Thymus (tissue), 11 donors: Measurements from ENCODE around the gene CTCF. TPM values are rescaled to one million over a fixed set of nuclear protein-coding genes. Genes with fewer than 3 reads are reported as not detected.

ENCODE experiments used
- DNase-seq, 9 donors: peaks; one replicate each; pipeline ENCODE4 v3.0.0-alpha.2; 2013; ENCODE audit warnings: low spot score in 9 of 9, low read depth in 6 of 9, missing footprints in 1 of 9
- H3K27ac ChIP-seq, 2 donors: one replicate each; pipeline ENCODE4 v1.5.1; 2013; ENCODE audit warnings: control low read depth in 1 of 2, low read depth in 1 of 2, low read length in 1 of 2, mild to moderate bottlenecking in 1 of 2, moderate library complexity in 1 of 2
- H3K27me3 ChIP-seq, 2 donors: one replicate each; pipeline ENCODE4 v1.5.1; 2013; ENCODE audit warnings: low read length in 1 of 2; ENCODE audit not compliant: control insufficient read depth in 2 of 2, insufficient read depth in 1 of 2
- H3K36me3 ChIP-seq, 2 donors: one replicate each; pipeline ENCODE4 v1.5.1; 2013; ENCODE audit warnings: low read length in 1 of 2, mild to moderate bottlenecking in 1 of 2, moderate library complexity in 1 of 2; ENCODE audit not compliant: control insufficient read depth in 2 of 2, insufficient read depth in 2 of 2
- H3K4me1 ChIP-seq, 2 donors: one replicate each; pipeline ENCODE4 v1.5.1; 2013; ENCODE audit warnings: low read length in 2 of 2; ENCODE audit not compliant: control insufficient read depth in 2 of 2, insufficient read depth in 2 of 2
- H3K4me3 ChIP-seq, 2 donors: one replicate each; pipeline ENCODE4 v1.5.1; 2013; ENCODE audit warnings: low read length in 2 of 2, control low read depth in 1 of 2, mild to moderate bottlenecking in 1 of 2
- H3K9me3 ChIP-seq, 2 donors: one replicate each; pipeline ENCODE4 v1.5.1; 2013; ENCODE audit warnings: low read length in 1 of 2, mild to moderate bottlenecking in 1 of 2; ENCODE audit not compliant: control insufficient read depth in 2 of 2, insufficient read depth in 1 of 2
- WGBS: extraction: QIAGEN DNeasy Blood & Tissue Kit; methylation state at CpG from one replicate; pipeline ENCODE4 v1.1.7; 2013; 5-methylcytosine and 5-hydroxymethylcytosine counted together
- polyA plus RNA-seq: library from polyadenylated mRNA; stranded (reverse); fragments of 200-250 nt; gene quantifications from one replicate; pipeline ENCODE4 v1.2.3, GENCODE V29; 2013
- total RNA-seq: library from RNA; stranded (reverse); fragments of 120-200 nt; gene quantifications from one replicate; pipeline ENCODE4 v1.2.4, GENCODE V29; 2013
- donor health status: healthy.

Gene CTCF
- total and polyA plus RNA-seq, 2 donors = 44.5 to 61.0 TPM

DNA sequence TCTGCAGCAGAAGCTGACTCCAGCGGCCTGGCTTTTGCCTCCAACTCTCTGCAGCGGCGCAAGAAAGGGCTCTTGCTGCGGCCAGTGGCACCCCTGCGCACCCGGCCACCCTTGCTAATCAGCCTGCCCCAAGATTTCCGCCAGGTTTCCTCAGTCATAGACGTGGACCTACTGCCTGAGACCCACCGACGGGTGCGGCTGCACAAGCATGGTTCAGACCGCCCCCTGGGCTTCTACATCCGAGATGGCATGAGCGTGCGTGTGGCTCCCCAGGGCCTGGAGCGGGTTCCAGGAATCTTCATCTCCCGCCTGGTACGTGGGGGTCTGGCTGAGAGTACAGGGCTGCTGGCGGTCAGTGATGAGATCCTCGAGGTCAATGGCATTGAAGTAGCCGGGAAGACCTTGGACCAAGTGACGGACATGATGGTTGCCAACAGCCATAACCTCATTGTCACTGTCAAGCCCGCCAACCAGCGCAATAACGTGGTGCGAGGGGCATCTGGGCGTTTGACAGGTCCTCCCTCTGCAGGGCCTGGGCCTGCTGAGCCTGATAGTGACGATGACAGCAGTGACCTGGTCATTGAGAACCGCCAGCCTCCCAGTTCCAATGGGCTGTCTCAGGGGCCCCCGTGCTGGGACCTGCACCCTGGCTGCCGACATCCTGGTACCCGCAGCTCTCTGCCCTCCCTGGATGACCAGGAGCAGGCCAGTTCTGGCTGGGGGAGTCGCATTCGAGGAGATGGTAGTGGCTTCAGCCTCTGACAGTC, 99.7 kb downstream of the CTCF start:
- 98% methylated on average over 34 of the region's 34 CpGs for WGBS
- Histone ChIP-seq H3K9me3 (no peaks in the 10 kb centered on the region), H3K27me3 (peaks cover 0 to 9% of the 10 kb centered on the region in 2 donors), H3K27ac (no peak overlapping the region), H3K4me1 (peaks cover 23 to 39% of the 10 kb centered on the region in 2 donors), H3K36me3 (peaks cover 24 to 30% of the 10 kb centered on the region in 2 donors), H3K4me3 (no peak overlapping the region)
- no peak for DNase-seq

DNA sequence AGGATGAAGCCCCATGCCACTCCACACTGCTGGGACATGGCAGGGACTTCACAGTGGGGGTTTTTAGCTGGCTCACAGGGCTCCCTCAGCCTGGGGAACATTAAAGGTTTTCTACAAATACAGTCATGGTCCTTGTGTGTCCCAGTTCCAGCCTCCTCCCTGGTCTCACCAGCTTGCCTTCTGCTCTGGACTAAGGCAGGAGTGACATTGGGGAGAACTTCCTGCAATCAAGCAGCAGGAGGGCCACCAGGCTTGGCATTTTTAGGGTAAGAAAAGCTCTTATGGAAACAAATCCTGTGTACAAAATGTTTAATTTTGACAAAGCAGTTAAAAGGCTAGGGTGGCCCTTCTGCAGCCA, 100.3 kb downstream of the CTCF start:
- Histone ChIP-seq H3K4me3 (no peak overlapping the region), H3K27ac (no peak overlapping the region), H3K4me1 (peaks cover 28 to 44% of the 10 kb centered on the region in 2 donors), H3K27me3 (peaks cover 0 to 9% of the 10 kb centered on the region in 2 donors), H3K36me3 (peaks cover 19 to 24% of the 10 kb centered on the region in 2 donors), H3K9me3 (no peaks in the 10 kb centered on the region)
- no peak for DNase-seq

DNA sequence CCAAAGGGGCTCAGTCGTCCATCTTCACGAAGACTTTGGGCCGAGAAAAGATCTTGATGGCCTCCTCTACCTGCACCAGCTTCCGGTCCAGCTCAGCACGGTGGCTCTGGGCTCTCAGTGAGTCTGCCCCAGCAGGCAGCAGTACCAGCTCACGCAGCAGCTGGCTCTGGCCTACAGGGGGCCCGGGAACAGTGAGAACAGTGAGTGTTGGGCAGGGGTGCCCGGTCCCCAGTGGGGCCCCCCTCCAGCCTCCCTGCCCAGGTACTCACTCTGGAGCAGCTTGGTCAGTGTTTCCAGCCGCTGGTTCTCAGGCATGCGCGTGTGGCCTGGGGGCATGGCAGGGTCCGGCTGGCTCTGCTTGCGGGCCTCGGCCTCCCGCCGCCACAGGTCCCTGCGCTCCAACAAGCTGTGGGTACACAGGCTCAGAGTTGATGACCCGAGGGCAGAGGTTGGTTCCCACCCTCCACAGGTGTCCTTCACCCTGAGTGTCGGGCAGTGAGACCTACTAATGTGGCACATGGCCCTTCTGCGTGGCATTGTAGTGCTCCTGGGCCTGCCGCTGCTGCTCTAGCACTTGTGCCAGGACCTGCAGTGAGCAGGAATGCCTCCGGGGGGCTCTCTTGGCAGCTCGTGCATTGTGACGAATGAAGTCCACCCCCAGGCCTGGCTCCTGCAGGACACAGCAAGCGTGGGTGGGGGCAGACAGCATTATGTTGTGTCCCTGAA, 101.0 kb downstream of the CTCF start:
- WGBS = 93% methylated on average over 25 of the region's 25 CpGs
- peaks cover 12 to 18% of the 10 kb centered on the region in 2 donors for H3K36me3 ChIP-seq
- H3K4me3 ChIP-seq = no peak overlapping the region
- H3K27me3 ChIP-seq = peaks cover 0 to 9% of the 10 kb centered on the region in 2 donors
- H3K4me1 ChIP-seq = peaks cover 30 to 51% of the 10 kb centered on the region in 2 donors
- DNase-seq = no peak
- no peak overlapping the region for H3K27ac ChIP-seq
- no peaks in the 10 kb centered on the region for H3K9me3 ChIP-seq

DNA sequence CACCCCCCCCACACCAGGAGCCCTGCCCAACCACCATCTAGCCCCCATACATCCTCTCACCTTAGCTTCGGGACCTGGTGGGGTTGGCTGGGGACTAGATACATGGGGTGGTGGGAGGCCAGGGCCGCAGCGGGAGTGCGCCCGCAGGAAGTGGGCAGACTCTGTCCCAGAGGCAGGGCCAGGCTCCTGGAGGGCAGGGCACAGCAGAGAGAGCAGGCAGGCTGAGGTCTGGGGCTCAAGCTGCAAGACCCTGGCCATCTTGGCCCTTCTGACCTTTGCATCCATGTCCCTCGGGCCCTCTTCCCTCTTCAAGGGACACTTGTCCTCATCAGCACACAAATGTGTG, 101.5 kb downstream of the CTCF start:
- peaks cover 31 to 49% of the 10 kb centered on the region in 2 donors for H3K4me1 ChIP-seq
- H3K36me3 ChIP-seq = peaks cover 8 to 15% of the 10 kb centered on the region in 2 donors
- H3K27me3 ChIP-seq = peaks cover 0 to 9% of the 10 kb centered on the region in 2 donors
- no peak for DNase-seq
- no peak overlapping the region for H3K4me3 ChIP-seq
- H3K9me3 ChIP-seq = no peaks in the 10 kb centered on the region
- 99% methylated on average over 6 of the region's 6 CpGs for WGBS
- H3K27ac ChIP-seq = no peak overlapping the region

DNA sequence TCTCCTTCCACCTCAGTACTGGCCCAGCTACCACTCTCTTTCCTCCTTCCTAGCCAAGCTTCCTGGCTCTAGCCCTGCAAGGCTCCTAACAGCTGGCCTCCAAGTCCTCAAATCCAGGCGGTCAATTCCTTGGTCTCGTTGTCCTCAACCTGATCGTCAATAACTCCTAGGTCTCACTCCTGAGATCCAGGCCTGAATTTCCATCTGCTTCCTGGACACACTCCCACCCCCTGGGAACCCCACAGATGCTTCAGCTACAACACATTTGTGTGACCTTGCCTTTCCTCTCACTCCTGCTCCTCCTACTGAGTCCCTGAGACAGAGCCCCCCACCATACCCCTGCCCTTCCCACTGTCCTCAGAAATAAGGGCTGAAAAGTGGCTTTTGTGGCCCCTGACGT, 101.9 kb downstream of the CTCF start:
- Histone ChIP-seq H3K27me3 (peaks cover 0 to 9% of the 10 kb centered on the region in 2 donors), H3K36me3 (peaks cover 8 to 15% of the 10 kb centered on the region in 2 donors), H3K4me3 (no peak overlapping the region), H3K27ac (no peak overlapping the region), H3K4me1 (peaks cover 27 to 45% of the 10 kb centered on the region in 2 donors), H3K9me3 (no peaks in the 10 kb centered on the region)
- no peak for DNase-seq
- 99% methylated on average over 4 of the region's 4 CpGs for WGBS

DNA sequence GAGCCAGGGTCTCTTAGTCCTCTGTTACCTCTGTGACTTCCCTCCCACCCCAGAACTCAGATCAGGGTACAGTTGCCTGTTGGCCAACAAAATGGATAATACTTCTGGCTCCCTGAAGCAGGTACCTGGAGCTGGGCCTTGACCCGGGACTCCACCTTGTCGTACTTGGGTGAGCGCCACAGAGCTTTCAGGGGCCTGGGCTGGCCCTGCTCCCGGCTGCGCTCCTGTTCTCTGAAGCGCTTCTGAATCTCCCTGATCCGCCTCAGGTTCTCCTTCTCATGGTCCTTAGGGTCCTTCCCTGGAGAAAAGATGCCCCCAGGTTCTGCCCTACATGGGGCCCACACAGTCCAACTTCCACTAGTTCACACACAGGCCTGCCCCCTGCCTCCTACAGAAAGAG, 102.5 kb downstream of the CTCF start:
- Histone ChIP-seq H3K27me3 (peaks cover 0 to 9% of the 10 kb centered on the region in 2 donors), H3K27ac (no peak overlapping the region), H3K36me3 (peaks cover 8 to 15% of the 10 kb centered on the region in 2 donors), H3K4me3 (no peak overlapping the region), H3K4me1 (peaks cover 25 to 41% of the 10 kb centered on the region in 2 donors), H3K9me3 (no peaks in the 10 kb centered on the region)
- 98% methylated on average over 7 of the region's 7 CpGs for WGBS
- DNase-seq = no peak

DNA sequence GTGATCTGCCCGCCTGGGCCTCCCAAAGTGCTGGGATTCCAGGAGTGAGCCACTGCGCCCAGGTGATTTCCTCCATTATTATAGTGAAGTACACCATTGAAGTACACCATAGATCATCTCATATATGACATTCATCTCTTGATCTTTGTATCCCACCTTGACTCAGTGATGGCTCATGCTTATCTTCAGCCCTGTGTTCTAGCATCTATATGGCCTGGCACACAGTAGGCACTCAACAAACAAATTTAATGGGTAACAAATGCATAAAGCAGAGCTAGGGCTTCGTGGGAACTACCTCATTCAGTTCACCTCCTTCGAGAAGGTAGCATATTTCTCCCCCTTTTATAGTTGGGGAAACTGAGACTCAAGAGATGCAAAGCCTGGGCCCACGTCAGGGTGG, 103.3 kb downstream of the CTCF start:
- no peak overlapping the region for H3K27ac ChIP-seq
- peak overlapping the region in 1 of 2 donors; percentile 58 for H3K4me3 ChIP-seq
- H3K9me3 ChIP-seq = no peaks in the 10 kb centered on the region
- peaks cover 0 to 9% of the 10 kb centered on the region in 2 donors for H3K27me3 ChIP-seq
- DNase-seq = no peak
- WGBS = 83% methylated on average over 5 of the region's 5 CpGs
- H3K36me3 ChIP-seq = peaks cover 8 to 15% of the 10 kb centered on the region in 2 donors
- peaks cover 25 to 37% of the 10 kb centered on the region in 2 donors for H3K4me1 ChIP-seq

DNA sequence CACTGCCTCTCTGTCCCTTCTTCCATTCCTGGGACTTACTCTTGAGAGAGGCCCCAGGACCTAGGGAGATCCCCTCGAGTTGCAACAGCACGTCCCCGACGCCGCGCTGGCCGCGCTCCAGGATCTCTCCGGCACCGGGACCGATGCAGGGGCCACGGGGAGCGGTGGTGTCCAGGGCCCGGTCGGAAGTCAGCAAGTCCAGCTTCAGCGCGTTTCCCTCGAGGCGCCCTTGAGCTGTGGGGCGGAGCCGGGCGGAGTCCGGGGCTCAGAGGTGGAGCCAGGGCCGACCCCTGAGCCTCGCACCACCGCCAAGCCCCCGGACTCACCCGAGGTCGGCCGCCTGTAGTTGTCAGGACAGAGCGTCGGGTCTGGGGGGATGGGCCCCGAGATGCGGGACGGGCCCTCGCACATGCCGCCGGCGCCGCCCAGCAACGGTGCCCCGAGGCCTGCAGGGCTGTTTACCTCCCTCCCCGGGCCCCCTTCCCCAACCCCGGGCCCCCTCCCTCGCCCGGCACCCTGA, 103.8 kb downstream of the CTCF start:
- H3K36me3 ChIP-seq = peaks cover 8 to 15% of the 10 kb centered on the region in 2 donors
- peaks cover 24 to 34% of the 10 kb centered on the region in 2 donors for H3K4me1 ChIP-seq
- WGBS = 3% methylated on average over 46 of the region's 46 CpGs
- H3K27ac ChIP-seq = no peak overlapping the region
- H3K27me3 ChIP-seq = peaks cover 0 to 9% of the 10 kb centered on the region in 2 donors
- peak in 1 of 9 donors; percentile 28 for DNase-seq
- H3K4me3 ChIP-seq = peak overlapping the region; percentile 58 to 90
- H3K9me3 ChIP-seq = no peaks in the 10 kb centered on the region
